Body of pancreas (tissue), 4 donors: ENCODE measurements around the gene AKAP7. TPM values are rescaled to one million over a fixed set of nuclear protein-coding genes. Genes with fewer than 3 reads are reported as not detected.

ENCODE experiments used
- ATAC-seq: fragments of 150-250 bp; one replicate; pipeline ENCODE4 v1.9.1; 2016
- DNase-seq, 4 donors: peaks; one replicate each; pipeline ENCODE4 v3.0.0-alpha.2; 2019
- H3K27ac ChIP-seq, 4 donors: fragments of 200-600 bp; sonication (generic); 1 replicate in 3 of 4; 2 replicates in 1 of 4; pipeline versions ENCODE4 v1.5.1 to v1.6.1; 2016 to 2019; ENCODE audit warnings: mild to moderate bottlenecking in 1 of 4, mixed read lengths in 1 of 4, moderate library complexity in 1 of 4
- H3K27me3 ChIP-seq, 2 donors: fragments of 200-600 bp; sonication (generic); one replicate each; pipeline ENCODE4 v1.6.0; 2016; ENCODE audit warnings: mild to moderate bottlenecking in 1 of 2
- H3K36me3 ChIP-seq, 2 donors: fragments of 200-600 bp; sonication (generic); replicated peaks in 1 of 2; 2 replicates each; pipeline ENCODE4 v1.5.1; 2016; ENCODE audit warnings: low read depth in 2 of 2; ENCODE audit not compliant: insufficient read depth in 1 of 2
- H3K4me1 ChIP-seq: fragments of 200-600 bp; sonication (generic); one replicate; pipeline ENCODE4 v1.6.0; 2016
- H3K4me3 ChIP-seq, 2 donors: fragments of 200-600 bp; sonication (generic); 1 replicate in 1 of 2; 2 replicates in 1 of 2; pipeline ENCODE4 v1.5.1; 2016 to 2019
- H3K9me3 ChIP-seq, 3 donors: fragments of 200-600 bp; sonication (generic); 1 replicate in 2 of 3; 2 replicates in 1 of 3; pipeline ENCODE4 v1.5.1; 2016
- CTCF ChIP-seq, 7 experiments: fragments of 450-650 bp in 4 of 7; fragments of 200-600 bp in 3 of 7; sonication (generic) in 3 of 7; IDR thresholded peaks; one replicate each; pipeline ENCODE4 v1.5.1; 2016 to 2019; ENCODE audit warnings: antibody characterized with exemption in 7 of 7
- POLR2A ChIP-seq, 3 donors: fragments of 450-650 bp; IDR thresholded peaks; one replicate each; pipeline ENCODE4 v1.6.1; 2016; ENCODE audit warnings: antibody characterized with exemption in 3 of 3, mild to moderate bottlenecking in 2 of 3
- WGBS, 2 donors: methylation state at CpG; one replicate each; pipeline ENCODE4 v1.1.5; 2017; 5-methylcytosine and 5-hydroxymethylcytosine counted together
- intact Hi-C: fragments of 100-400 bp; cut with DNase I; formaldehyde crosslinking; loops from one replicate; pipeline ENCODE4 v1.15.1; 2023
- total RNA-seq, 2 donors: library from RNA; depleted of rRNA; stranded (reverse); fragments of >200 nt; gene quantifications; one replicate each; pipeline ENCODE4 v1.1.0, GENCODE V29; 2016

AKAP7 gene
- total RNA-seq, 2 donors from 2014 or later, result 57.6 to 66.9 TPM

- intact Hi-C loops, result no loop called here
- peak overlapping the region in 2 of 4 donors; percentile 19 to 55 for H3K27ac ChIP-seq
- WGBS, 2 donors, result 59 to 61% methylated on average over 5 of the region's 5 CpGs
Measured at GRCh38 chr6:131226459-131227157, 91.3 kb downstream of the AKAP7 start.

GRCh38 chr6:131227158-131227543 lies 91.9 kb downstream of the AKAP7 start:
- TF ChIP-seq POLR2A (IDR thresholded peaks at IDR 0.05) (no peak), CTCF (IDR thresholded peaks at IDR 0.05) (no peak)
- Histone ChIP-seq H3K27ac (peak overlapping the region in 1 of 4 donors; percentile 55), H3K9me3 (no peaks in the 10 kb centered on the region), H3K36me3 (no peaks in the 10 kb centered on the region), H3K4me1 (peaks cover 8% of the 10 kb centered on the region), H3K27me3 (no peaks in the 10 kb centered on the region), H3K4me3 (no peak overlapping the region)
- DNase-seq (no peak), ATAC-seq (no peak)
- intact Hi-C loops, result no loop called here
- 82 to 91% methylated on average over 3 of the region's 3 CpGs for WGBS, 2 donors

More at GRCh38 chr6:131226459-131227157, 91.3 kb downstream of the AKAP7 start:
- no peak overlapping the region for H3K4me3 ChIP-seq
- H3K9me3 ChIP-seq, result no peaks in the 10 kb centered on the region
- ATAC-seq (no peak), DNase-seq (no peak)
- TF ChIP-seq POLR2A (IDR thresholded peaks at IDR 0.05) (no peak), CTCF (IDR thresholded peaks at IDR 0.05) (no peak)
- no peaks in the 10 kb centered on the region for H3K36me3 ChIP-seq
- no peaks in the 10 kb centered on the region for H3K27me3 ChIP-seq
- peaks cover 8% of the 10 kb centered on the region for H3K4me1 ChIP-seq

GRCh38 chr6:131231103-131231502 lies 95.8 kb downstream of the AKAP7 start:
- Histone ChIP-seq H3K9me3 (no peaks in the 10 kb centered on the region), H3K27ac (no peak overlapping the region), H3K27me3 (no peaks in the 10 kb centered on the region), H3K36me3 (no peaks in the 10 kb centered on the region), H3K4me1 (peaks cover 6% of the 10 kb centered on the region), H3K4me3 (no peak overlapping the region)
- intact Hi-C loops, result no loop called here
- 33 to 35% methylated on average over 2 of the region's 2 CpGs for WGBS, 2 donors
- no peak for ATAC-seq
- no peak for DNase-seq
- TF ChIP-seq CTCF (IDR thresholded peaks at IDR 0.05), result no peak
- no peak for TF ChIP-seq POLR2A (IDR thresholded peaks at IDR 0.05)

- WGBS, 2 donors, result 71 to 76% methylated on average over 5 of the region's 5 CpGs
- intact Hi-C loops, result no loop called here
Measured at GRCh38 chr6:131231891-131232290, 96.6 kb downstream of the AKAP7 start.

More at GRCh38 chr6:131231891-131232290, 96.6 kb downstream of the AKAP7 start:
- no peak for TF ChIP-seq POLR2A (IDR thresholded peaks at IDR 0.05)
- no peak for TF ChIP-seq CTCF (IDR thresholded peaks at IDR 0.05)
- no peak for ATAC-seq
- DNase-seq, result no peak
- Histone ChIP-seq H3K27me3 (no peaks in the 10 kb centered on the region), H3K36me3 (no peaks in the 10 kb centered on the region), H3K9me3 (no peaks in the 10 kb centered on the region), H3K4me3 (no peak overlapping the region), H3K4me1 (peaks cover 4% of the 10 kb centered on the region), H3K27ac (no peak overlapping the region)
